ENCODE results near the gene NDUFS6.

The NDUFS6 gene

DNA sequence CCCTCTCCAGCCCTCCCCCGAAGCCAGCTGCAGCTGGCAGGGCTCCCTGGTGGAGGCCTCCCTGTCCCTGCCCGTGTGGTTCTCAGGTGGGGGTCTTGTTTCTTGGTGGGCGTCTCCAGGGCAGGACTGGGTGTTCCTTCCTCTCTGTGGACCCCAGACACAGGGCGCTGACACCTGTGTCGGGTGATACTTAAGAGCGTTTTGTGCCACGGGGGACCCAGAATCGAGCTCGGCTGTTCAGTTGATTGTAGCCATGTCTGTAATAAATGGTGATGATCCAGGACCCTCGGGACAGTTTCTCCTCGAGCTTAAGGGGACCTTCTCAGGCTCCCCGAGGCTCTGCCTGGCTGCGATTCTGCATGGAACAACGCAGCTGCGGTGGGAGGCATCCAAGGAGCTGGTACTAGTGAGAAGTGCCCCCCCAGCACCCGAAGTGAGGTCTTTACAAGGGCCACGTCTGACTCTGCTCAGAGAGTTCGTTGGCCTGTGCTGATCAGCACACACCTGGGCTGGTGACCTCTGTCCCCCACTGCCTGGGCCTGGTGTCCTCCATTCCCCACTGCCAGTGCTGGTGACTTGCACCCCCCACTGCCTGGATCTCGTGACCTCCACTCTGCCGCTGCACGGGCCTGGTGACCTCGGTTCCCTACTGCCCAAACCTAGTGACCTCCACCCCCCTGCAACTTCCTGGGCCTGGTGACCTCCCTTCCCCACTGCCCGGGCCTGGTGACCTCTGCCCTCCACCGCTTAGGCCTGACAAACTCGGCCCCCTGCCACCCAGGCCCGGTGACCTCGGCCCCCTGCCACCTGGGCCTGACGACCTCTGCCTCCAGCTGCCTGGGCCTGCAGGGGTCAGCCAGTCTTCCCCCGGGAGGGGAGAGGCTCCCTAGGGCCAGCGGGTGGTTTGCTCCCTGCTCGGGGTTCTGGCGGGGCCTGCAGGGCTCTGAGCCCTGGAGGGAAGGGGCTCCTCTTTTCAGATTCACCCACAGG, 36.0 kb downstream of the NDUFS6 start:
- Histone ChIP-seq H3K9me2 (replicated peaks; ENCODE audit: control insufficient read depth, low read length) (no peaks in the 10 kb centered on the region), H3K36me3 (ENCODE audit: control insufficient read depth, low read length) (no peaks in the 10 kb centered on the region), H3K79me2 (ENCODE audit: control insufficient read depth, low read length) (no peaks in the 10 kb centered on the region), H3F3A (ENCODE audit: control insufficient read depth, insufficient read depth) (no peaks in the 10 kb centered on the region), H3K4me3 (ENCODE audit: low read length) (no peak overlapping the region), H3K27ac (ENCODE audit: low read depth, low read length) (no peak overlapping the region), H3K4me1 (ENCODE audit: control insufficient read depth, low read length) (no peaks in the 10 kb centered on the region), H4K20me1 (ENCODE audit: control insufficient read depth, insufficient read depth, low read depth, low read length) (no peaks in the 10 kb centered on the region), H3K4me2 (ENCODE audit: low read length) (no peak overlapping the region), H3K9me3 (ENCODE audit: control insufficient read depth, insufficient read depth, low read length) (no peaks in the 10 kb centered on the region), H3K27me3 (ENCODE audit: control insufficient read depth, low read length) (no peaks in the 10 kb centered on the region)
- TF ChIP-seq EZH2phosphoT487 (IDR thresholded peaks at IDR 0.05; ENCODE audit: borderline replicate concordance, low read length): no peak
- TF ChIP-seq, protein P1, sequence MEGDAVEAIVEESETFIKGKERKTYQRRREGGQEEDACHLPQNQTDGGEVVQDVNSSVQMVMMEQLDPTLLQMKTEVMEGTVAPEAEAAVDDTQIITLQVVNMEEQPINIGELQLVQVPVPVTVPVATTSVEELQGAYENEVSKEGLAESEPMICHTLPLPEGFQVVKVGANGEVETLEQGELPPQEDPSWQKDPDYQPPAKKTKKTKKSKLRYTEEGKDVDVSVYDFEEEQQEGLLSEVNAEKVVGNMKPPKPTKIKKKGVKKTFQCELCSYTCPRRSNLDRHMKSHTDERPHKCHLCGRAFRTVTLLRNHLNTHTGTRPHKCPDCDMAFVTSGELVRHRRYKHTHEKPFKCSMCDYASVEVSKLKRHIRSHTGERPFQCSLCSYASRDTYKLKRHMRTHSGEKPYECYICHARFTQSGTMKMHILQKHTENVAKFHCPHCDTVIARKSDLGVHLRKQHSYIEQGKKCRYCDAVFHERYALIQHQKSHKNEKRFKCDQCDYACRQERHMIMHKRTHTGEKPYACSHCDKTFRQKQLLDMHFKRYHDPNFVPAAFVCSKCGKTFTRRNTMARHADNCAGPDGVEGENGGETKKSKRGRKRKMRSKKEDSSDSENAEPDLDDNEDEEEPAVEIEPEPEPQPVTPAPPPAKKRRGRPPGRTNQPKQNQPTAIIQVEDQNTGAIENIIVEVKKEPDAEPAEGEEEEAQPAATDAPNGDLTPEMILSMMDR (IDR thresholded peaks at IDR 0.05; ENCODE audit: low read depth, low read length, poor library complexity, severe bottlenecking): no peak

DNA sequence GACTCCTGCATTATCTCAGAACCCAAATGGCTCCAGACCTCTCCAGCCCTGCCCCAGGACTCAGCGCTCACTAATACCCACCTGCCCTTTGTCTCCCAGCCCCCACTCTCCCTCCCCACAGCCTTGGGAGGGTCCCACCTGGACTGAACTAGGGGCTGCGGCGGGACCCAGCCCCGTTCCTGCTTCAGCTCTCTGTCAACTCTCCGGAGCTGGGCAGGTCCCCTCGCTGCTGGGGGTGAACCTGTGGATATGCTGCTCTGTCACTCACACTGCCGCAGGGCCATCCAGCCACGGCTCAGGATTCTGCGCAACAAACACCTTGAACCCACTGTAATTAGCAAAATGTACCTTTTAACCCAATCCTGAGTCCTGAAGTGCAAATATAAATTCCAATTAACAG, 36.8 kb downstream of the NDUFS6 start:
- Histone ChIP-seq H3K4me1 (ENCODE audit: control insufficient read depth, low read length) (no peaks in the 10 kb centered on the region), H3K79me2 (ENCODE audit: control insufficient read depth, low read length) (no peaks in the 10 kb centered on the region), H3K4me2 (ENCODE audit: low read length) (no peak overlapping the region), H3K27me3 (ENCODE audit: control insufficient read depth, low read length) (no peaks in the 10 kb centered on the region), H3K9me3 (ENCODE audit: control insufficient read depth, insufficient read depth, low read length) (no peaks in the 10 kb centered on the region), H3K27ac (ENCODE audit: low read depth, low read length) (no peak overlapping the region), H3K36me3 (ENCODE audit: control insufficient read depth, low read length) (no peaks in the 10 kb centered on the region), H3K9me2 (replicated peaks; ENCODE audit: control insufficient read depth, low read length) (no peaks in the 10 kb centered on the region), H3F3A (ENCODE audit: control insufficient read depth, insufficient read depth) (no peaks in the 10 kb centered on the region), H3K4me3 (ENCODE audit: low read length) (no peak overlapping the region), H4K20me1 (ENCODE audit: control insufficient read depth, insufficient read depth, low read depth, low read length) (no peaks in the 10 kb centered on the region)
- TF ChIP-seq EZH2phosphoT487 (IDR thresholded peaks at IDR 0.05; ENCODE audit: borderline replicate concordance, low read length): no peak
- TF ChIP-seq, protein P1 (IDR thresholded peaks at IDR 0.05; ENCODE audit: low read depth, low read length, poor library complexity, severe bottlenecking): no peak

DNA sequence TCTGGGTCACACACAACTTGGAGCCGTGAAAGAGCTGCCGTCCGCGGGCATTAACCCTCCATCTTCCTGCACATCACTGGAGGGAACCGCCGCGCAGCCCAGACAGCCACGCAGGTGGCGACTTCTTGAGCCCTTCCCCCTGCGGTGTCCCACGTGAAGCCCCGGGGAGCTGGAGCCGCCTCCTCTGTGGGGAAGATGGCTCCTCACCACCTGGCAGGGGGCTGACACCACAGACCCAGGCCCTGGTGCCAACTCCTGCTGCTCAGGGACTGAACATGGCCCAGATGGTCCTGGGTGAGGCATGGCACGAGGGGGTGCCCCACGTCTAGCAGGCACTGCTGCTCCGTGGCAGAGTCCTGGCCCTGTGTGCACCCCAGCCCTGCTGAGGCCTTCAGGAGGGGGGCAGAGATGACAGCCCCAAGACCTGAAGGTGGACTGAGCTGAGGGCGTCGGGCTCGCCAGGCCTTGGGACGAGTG, 38.9 kb downstream of the NDUFS6 start:
- Histone ChIP-seq H3K4me2 (ENCODE audit: low read length) (no peak overlapping the region), H3K9me3 (ENCODE audit: control insufficient read depth, insufficient read depth, low read length) (no peaks in the 10 kb centered on the region), H3K9me2 (replicated peaks; ENCODE audit: control insufficient read depth, low read length) (no peaks in the 10 kb centered on the region), H3K27ac (ENCODE audit: low read depth, low read length) (no peak overlapping the region), H3K27me3 (ENCODE audit: control insufficient read depth, low read length) (no peaks in the 10 kb centered on the region), H3K36me3 (ENCODE audit: control insufficient read depth, low read length) (no peaks in the 10 kb centered on the region), H3F3A (ENCODE audit: control insufficient read depth, insufficient read depth) (no peaks in the 10 kb centered on the region), H3K79me2 (ENCODE audit: control insufficient read depth, low read length) (no peaks in the 10 kb centered on the region), H3K4me3 (ENCODE audit: low read length) (no peak overlapping the region), H4K20me1 (ENCODE audit: control insufficient read depth, insufficient read depth, low read depth, low read length) (no peaks in the 10 kb centered on the region), H3K4me1 (ENCODE audit: control insufficient read depth, low read length) (no peaks in the 10 kb centered on the region)
- TF ChIP-seq, protein P1 (IDR thresholded peaks at IDR 0.05; ENCODE audit: low read depth, low read length, poor library complexity, severe bottlenecking): no peak
- no peak for TF ChIP-seq EZH2phosphoT487 (IDR thresholded peaks at IDR 0.05; ENCODE audit: borderline replicate concordance, low read length)

All from DOHH2 (cell line).